Retinal pigment epithelial cell (primary cell): ENCODE measurements around the gene DPH6.
A peak's percentile ranks its signal among the peaks of the same experiment; 100 is the strongest.

Experiments
- DNase-seq: peaks from one replicate; pipeline ENCODE4 v3.0.0-alpha.2; 2010; ENCODE audit warnings: low read depth
- H3K4me3 ChIP-seq: 2 replicates; pipeline ENCODE4 v1.5.1; 2011; ENCODE audit warnings: mild to moderate bottlenecking, low read length, control low read depth, moderate library complexity
- TF ChIP-seq, protein P1 (sequence below): conservative IDR thresholded peaks from 2 replicates; pipeline ENCODE4 v1.5.1; 2011; ENCODE audit warnings: low read depth, low read length, control low read depth, inconsistent platforms

The DPH6 gene

DNA sequence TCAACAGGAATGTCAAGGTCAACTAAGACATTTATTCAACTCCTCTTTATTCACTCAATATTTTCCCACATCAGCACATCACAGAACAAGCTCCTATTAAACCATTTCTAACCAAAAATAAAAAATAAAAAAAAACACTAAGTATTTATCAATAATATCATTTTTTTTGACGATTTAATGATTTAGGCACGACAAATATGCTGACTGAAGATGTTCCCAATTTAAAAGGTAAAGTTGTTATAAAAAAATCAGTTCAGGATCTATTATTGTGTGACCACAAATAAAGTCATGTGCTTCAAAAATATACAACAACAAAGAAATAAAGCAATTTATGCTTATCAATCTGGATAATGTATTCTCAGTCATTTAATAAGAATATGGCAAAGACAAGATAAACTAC, 16.2 kb downstream of the DPH6 start:
- DNase-seq = no peak
- no peak overlapping the region for H3K4me3 ChIP-seq
- TF ChIP-seq, protein P1, sequence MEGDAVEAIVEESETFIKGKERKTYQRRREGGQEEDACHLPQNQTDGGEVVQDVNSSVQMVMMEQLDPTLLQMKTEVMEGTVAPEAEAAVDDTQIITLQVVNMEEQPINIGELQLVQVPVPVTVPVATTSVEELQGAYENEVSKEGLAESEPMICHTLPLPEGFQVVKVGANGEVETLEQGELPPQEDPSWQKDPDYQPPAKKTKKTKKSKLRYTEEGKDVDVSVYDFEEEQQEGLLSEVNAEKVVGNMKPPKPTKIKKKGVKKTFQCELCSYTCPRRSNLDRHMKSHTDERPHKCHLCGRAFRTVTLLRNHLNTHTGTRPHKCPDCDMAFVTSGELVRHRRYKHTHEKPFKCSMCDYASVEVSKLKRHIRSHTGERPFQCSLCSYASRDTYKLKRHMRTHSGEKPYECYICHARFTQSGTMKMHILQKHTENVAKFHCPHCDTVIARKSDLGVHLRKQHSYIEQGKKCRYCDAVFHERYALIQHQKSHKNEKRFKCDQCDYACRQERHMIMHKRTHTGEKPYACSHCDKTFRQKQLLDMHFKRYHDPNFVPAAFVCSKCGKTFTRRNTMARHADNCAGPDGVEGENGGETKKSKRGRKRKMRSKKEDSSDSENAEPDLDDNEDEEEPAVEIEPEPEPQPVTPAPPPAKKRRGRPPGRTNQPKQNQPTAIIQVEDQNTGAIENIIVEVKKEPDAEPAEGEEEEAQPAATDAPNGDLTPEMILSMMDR = no peak

DNA sequence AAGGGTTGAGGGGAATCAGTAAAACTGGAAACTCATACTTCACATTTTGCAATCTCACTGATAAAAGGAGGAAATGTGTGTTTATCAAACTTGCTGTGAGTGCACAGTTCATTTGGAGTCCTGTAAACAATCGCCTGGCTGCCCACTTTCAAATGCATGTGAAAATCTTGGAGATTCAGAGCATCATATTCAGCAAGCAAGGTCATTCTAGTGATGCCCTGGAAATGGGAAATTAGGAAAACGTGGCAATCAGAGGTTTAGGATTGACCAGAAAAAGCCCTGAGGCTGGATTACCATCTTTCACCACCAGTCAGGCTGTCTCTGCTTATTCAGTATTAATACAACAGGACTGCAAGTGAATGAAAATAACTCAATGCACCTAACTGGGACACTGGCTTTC, 23.9 kb downstream of the DPH6 start:
- DNase-seq = no peak
- TF ChIP-seq, protein P1 = no peak
- no peak overlapping the region for H3K4me3 ChIP-seq

DNA sequence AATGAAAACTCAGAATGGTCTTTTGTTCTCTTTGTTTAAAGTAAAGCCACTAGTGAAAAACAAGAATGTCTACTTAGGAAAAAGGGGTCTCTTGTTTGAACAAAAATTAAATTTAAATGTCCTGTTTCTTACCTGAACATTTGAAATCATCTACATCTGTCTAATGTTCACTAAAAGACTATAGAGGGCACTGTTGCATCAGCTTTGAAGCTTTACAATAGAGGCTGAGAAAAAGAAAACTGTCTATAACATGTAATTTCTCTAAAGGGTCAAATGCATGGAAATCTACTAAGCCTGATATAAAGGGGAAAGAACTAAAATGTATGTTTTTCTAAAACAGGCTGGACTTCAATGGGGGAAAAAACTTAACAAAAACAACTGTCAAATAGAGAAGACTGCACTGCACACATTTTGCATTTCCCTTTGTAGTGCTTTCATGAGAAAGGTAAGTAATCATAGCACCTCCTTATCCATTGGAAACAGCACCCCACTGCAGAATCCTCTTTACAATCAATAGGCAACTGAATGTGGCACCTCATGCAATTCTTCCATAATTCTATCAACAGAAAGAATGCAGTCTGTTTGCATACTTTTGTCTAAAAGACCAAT, 26.3 kb downstream of the DPH6 start:
- no peak overlapping the region for H3K4me3 ChIP-seq
- TF ChIP-seq, protein P1 = peak; percentile 59
- DNase-seq = no peak

- no peak for DNase-seq
- TF ChIP-seq, protein P1 = no peak
- no peak overlapping the region for H3K4me3 ChIP-seq
Observed at GRCh38 chr15:35519052-35519451, 26.9 kb downstream of the DPH6 start.

DNA sequence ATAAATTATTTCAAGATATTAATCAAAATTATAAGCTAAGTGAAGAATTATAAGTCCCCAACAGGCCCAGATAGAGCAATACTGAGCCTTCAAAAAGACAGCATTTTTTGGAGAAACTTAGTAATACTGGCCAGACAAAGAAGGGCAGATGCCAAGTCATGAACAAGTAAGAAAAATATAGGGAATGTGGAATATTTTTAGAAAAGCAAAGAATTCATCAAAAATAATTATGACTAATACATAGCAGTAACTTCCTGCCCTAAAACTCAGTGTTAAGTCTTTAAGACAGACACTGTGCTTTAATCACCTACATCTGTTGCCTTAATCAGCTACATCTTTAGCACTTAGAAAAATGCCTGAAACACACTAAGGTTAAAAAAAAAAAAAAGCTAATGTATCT, 31.2 kb downstream of the DPH6 start:
- no peak overlapping the region for H3K4me3 ChIP-seq
- TF ChIP-seq, protein P1 = no peak
- DNase-seq = no peak

DNA sequence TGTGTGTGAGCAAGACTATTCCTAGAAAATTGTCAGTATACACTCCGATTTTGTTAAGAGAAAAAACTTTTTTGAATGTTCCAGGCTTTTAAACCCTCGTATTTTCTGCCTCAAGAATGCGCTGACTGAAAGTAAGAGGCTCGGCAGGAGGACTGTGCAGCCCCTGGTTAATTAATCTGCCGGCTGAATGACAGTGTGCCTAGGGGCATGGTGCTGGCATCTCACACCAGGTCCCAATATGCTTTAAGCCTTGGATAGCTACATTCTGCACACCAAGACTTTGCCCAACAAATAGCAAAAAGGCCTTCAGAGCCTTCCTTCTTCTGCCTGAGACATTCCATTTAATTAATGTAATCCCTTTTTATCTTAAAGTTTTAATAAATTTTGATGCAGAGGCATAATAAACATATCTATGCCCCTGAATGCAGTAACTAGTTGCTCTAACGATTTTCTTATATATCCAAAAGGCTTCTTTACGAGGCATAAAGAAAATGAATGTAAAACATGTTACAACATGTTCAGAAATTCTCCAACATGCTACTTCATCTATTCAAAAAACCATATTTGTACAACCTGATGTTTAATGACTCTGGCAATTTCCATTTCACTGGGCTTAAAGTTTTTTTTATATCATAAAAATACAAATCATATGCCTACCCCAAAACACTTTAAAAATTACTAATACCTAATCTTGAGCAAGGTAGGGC, 37.9 kb downstream of the DPH6 start:
- TF ChIP-seq, protein P1 = no peak
- no peak overlapping the region for H3K4me3 ChIP-seq

DNA sequence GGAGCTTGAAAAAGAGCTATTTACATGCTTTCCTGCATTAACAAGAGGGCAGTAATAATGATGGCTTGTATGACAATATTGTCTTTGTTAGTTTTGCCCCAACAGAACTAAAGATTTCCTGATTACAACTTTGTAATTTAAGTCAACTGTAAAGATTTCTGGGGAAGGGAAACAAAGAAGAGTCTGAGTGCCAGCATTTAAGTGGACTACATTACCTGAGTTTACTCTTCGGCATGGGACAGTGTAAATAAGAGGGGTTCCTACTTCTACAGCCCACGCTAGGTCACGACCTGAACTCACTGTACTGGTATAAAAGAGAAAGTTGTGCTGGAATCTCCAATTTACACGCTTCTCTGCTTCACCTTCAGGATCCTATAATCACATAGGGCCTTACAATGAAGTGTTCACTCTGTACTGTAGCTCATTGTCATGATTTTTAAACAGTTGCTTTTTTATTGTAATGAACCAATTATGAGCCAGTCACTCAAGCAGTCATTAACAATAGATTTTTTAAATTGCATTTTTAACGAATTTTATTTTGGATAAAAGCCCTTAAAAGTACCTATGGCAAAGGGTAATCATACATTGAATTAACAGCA, 39.6 kb downstream of the DPH6 start:
- no peak overlapping the region for H3K4me3 ChIP-seq
- DNase-seq = no peak
- TF ChIP-seq, protein P1 = no peak

More for the DNA sequence above, 37.9 kb downstream of the DPH6 start:
- no peak for DNase-seq
